Activated CD4-positive, alpha-beta T cell treated with anti-CD3 and anti-CD28 coated beads for 36 hours (primary cell): Measurements from ENCODE around the gene SGIP1. TPM values are rescaled to one million over a fixed set of nuclear protein-coding genes. Genes with fewer than 3 reads are reported as not detected.

Experiments used
- ATAC-seq: fragments of 200-7000 bp; cut with Tn5 transposase; one replicate; pipeline ENCODE4 v1.10.0; 2021; ENCODE audit warnings: mild to moderate bottlenecking, moderate library complexity
- CTCF ChIA-PET: fragments of 350-600 bp; sonication (Branson Sonifier 250); formaldehyde crosslinking; loops from one replicate; lab custom pipeline; 2021; ENCODE audit warnings: antibody characterized with exemption; lab: Charles Lee
- POLR2A ChIA-PET: fragments of 350-600 bp; sonication (Branson Sonifier 250); formaldehyde crosslinking; loops from one replicate; lab custom pipeline; 2021; ENCODE audit warnings: antibody characterized with exemption, inconsistent platforms; lab: Charles Lee
- DNase-seq: peaks from one replicate; pipeline ENCODE4 v3.0.0-alpha.2; 2020
- H3K27ac Mint-ChIP-seq: one replicate; pipeline ENCODE4 v1.8.0; 2021; ENCODE audit warnings: mixed read lengths
- H3K27me3 Mint-ChIP-seq: one replicate; pipeline ENCODE4 v1.8.0; 2021; ENCODE audit warnings: mixed read lengths
- H3K36me3 Mint-ChIP-seq: one replicate; pipeline ENCODE4 v1.8.0; 2021; ENCODE audit warnings: low read depth, mixed read lengths
- H3K4me1 Mint-ChIP-seq: one replicate; pipeline ENCODE4 v1.8.0; 2021; ENCODE audit warnings: mixed read lengths
- H3K4me3 Mint-ChIP-seq: one replicate; pipeline ENCODE4 v1.8.0; 2021; ENCODE audit warnings: mild to moderate bottlenecking, moderate library complexity, mixed read lengths
- H3K9me3 Mint-ChIP-seq: one replicate; pipeline ENCODE4 v1.8.0; 2021; ENCODE audit warnings: low read depth, mixed read lengths
- intact Hi-C, 2 experiments: fragments of 100-400 bp; cut with DNase I in 1 of 2; cut with micrococcal nuclease in 1 of 2; formaldehyde crosslinking; loops; one replicate each; pipeline versions ENCODE4 v1.14.2 to v1.15.1; 2022 to 2024; cut with DNase I, micrococcal nuclease
- total RNA-seq, 2 experiments: library from RNA; stranded (reverse); gene quantifications; one replicate each; pipeline ENCODE4 v1.2.3, GENCODE V29; 2021

The SGIP1 gene
- total RNA-seq, 2 experiments from 2014 or later, result 0.02 to 0.05 TPM

DNA sequence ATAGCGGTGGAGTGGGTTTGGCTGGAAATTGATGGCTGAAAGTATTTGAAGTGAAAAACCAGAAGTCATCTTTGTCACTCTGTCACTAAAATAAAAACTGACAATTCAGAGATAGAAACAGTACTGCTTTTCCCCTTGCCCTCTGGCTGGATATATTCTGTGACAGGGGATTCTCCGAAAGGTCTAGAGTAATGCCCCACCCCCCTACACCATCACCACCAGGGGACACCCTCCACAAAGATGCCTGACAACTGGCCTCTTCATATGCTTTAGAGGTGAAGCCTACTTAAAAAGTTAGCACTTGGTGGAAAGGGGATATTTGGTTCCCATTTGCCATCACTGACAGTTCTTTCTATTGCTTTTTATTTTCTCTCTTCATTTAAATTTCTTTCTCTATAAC, 73.5 kb downstream of the SGIP1 start:
- intact Hi-C loops, result loop anchor here (5.0 kb wide), 1 partner anchor 120 kb away; no protein-coding TSS in a partner anchor
- DNase-seq, result peak; percentile 25
- Mint-ChIP-seq H3K27ac (no peak overlapping the region), H3K36me3 (no peaks in the 10 kb centered on the region), H3K27me3 (peaks cover 12% of the 10 kb centered on the region), H3K9me3 (no peaks in the 10 kb centered on the region), H3K4me3 (no peak overlapping the region), H3K4me1 (no peaks in the 10 kb centered on the region)
- ChIA-PET CTCF (interaction anchor here (1.2 kb wide), 2 partner anchors 11 to 118 kb away, joined by 3 to 4 read pairs; no protein-coding TSS in a partner anchor), POLR2A (no interaction called here)
- ATAC-seq, result no peak

GRCh38 chr1:66613187-66613586, 79.2 kb downstream of the SGIP1 start:
- ATAC-seq, result no peak
- H3K27me3 Mint-ChIP-seq, result peaks cover 9% of the 10 kb centered on the region
- no peaks in the 10 kb centered on the region for H3K36me3 Mint-ChIP-seq
- ChIA-PET POLR2A (no interaction called here), CTCF (interaction anchor here (1.1 kb wide), 1 partner anchor 14 kb away, joined by 3 read pairs; no protein-coding TSS in a partner anchor)
- no peaks in the 10 kb centered on the region for H3K9me3 Mint-ChIP-seq
- H3K4me1 Mint-ChIP-seq, result no peaks in the 10 kb centered on the region
- DNase-seq, result no peak
- H3K4me3 Mint-ChIP-seq, result no peak overlapping the region
- H3K27ac Mint-ChIP-seq, result no peak overlapping the region
- intact Hi-C loops, result no loop called here

DNA sequence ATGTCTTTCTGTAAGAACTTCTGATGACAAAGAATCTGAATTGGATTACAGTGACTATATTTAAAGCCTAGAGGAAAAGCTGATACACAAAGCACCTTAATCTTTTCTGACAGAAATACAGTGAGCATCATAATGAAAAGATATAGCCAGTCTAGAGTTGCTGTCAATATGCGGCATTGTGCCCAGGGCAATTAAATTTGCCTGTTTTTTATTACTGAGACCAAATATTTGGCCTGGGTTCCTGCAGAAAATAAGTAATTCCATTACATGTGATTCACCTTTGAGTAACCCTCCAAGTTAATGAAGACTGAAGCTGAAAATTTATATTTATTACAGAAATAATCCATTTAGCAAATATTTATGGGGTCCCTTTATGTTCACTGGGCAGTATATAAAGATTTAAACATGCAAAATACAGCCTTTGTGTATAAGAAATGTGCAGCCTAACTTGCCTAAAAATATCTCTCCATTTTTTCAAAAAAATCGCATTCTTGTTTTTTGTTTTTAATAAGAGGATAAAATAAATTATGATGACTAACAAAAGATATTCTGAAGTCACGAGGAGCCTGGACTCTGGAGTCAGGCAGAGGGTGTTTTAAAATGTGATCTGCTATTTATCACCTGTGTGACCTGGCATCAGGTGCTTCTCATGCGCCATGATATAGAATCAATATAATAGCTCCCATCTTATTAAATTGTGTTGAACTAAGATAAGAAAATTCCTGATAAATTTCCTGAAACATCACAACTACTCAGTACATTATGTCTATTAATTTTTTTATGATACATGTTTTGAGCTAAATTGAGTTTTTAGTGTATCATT, 83.6 kb downstream of the SGIP1 start:
- Mint-ChIP-seq H3K9me3 (no peaks in the 10 kb centered on the region), H3K4me3 (no peak overlapping the region), H3K4me1 (no peaks in the 10 kb centered on the region), H3K27me3 (peaks cover 2% of the 10 kb centered on the region), H3K27ac (no peak overlapping the region), H3K36me3 (no peaks in the 10 kb centered on the region)
- DNase-seq, result no peak
- intact Hi-C loops, result no loop called here
- ATAC-seq, result no peak
- CTCF ChIA-PET, result interaction anchor here (0.6 to 1.3 kb wide), 3 partner anchors 11 to 29 kb away, joined by 3 to 4 read pairs (median 3); no protein-coding TSS in a partner anchor
- POLR2A ChIA-PET, result no interaction called here

GRCh38 chr1:66618390-66618789, 84.4 kb downstream of the SGIP1 start:
- Mint-ChIP-seq H3K27me3 (no peaks in the 10 kb centered on the region), H3K4me1 (no peaks in the 10 kb centered on the region), H3K36me3 (no peaks in the 10 kb centered on the region), H3K4me3 (no peak overlapping the region), H3K9me3 (no peaks in the 10 kb centered on the region), H3K27ac (no peak overlapping the region)
- ATAC-seq (peak; percentile 84), DNase-seq (no peak)
- POLR2A ChIA-PET, result no interaction called here
- intact Hi-C loops, result no loop called here
- CTCF ChIA-PET, result interaction anchor here (1.2 to 1.3 kb wide), 2 partner anchors 10 to 12 kb away, joined by 3 to 4 read pairs; no protein-coding TSS in a partner anchor

DNA sequence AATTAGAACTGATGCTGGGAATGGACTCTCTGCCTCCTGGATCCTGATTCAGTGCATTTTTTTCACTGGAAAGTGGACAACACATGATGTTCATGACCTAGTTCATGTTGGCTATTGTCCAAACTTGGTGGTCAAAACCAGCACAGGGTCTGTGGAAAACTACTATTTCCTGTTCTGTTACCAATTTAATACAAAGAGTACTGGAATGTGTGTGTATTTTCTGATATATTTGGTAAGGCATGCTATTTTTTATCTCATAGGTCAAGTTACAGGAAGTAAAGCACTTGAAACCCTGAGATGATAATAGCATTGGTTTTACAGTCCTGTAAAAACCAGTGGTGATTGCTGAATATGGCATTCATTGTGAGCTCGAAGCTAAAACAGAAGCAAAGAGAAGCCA, 89.9 kb downstream of the SGIP1 start:
- ChIA-PET CTCF (interaction anchor here (0.6 to 0.7 kb wide), 2 partner anchors 29 to 929 kb away, joined by 3 read pairs; no protein-coding TSS in a partner anchor), POLR2A (no interaction called here)
- peaks cover 15% of the 10 kb centered on the region for H3K4me1 Mint-ChIP-seq
- no peaks in the 10 kb centered on the region for H3K36me3 Mint-ChIP-seq
- peak overlapping the region; percentile 55 for H3K27ac Mint-ChIP-seq
- ATAC-seq (no peak), DNase-seq (no peak)
- intact Hi-C loops, result loop anchor here in 1 of 2 experiments (5.0 to 10.0 kb wide), 2 partner anchors 103 to 379 kb away; no protein-coding TSS in a partner anchor
- H3K4me3 Mint-ChIP-seq, result no peak overlapping the region
- H3K27me3 Mint-ChIP-seq, result peaks cover 3% of the 10 kb centered on the region
- H3K9me3 Mint-ChIP-seq, result no peaks in the 10 kb centered on the region

DNA sequence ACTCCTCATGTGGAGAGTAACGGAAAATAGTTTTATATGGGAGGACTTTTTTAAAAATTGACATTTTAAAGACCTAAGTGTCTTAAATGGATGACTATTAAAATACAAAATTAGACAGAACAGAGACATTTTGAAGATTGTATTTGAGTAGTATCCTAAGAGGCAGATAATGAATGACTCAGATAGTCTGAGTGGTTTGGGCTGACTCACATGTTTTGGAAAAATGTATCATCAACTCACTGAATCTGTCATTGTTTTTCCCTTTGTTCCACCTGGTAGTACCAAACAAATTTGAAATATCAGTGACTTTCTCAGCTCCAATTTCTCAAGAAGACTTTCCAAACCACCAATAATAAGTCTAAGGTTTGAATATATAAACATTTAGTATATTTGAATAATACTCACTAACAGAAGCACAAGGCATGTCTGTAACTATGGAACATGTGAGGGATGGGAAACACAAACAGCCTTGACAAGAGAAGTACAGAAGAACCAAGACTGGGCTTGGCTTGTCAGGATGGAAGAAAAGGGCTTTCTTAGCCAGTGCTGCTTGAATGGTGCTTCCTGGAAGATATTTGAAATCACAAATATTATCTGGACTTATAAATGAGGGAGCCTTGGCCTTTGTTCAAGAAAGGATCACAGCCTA, 90.6 kb downstream of the SGIP1 start:
- CTCF ChIA-PET, result no interaction called here
- POLR2A ChIA-PET, result no interaction called here
- Mint-ChIP-seq H3K4me3 (no peak overlapping the region), H3K36me3 (no peaks in the 10 kb centered on the region), H3K27me3 (peaks cover 3% of the 10 kb centered on the region), H3K27ac (peak overlapping the region; percentile 44), H3K9me3 (no peaks in the 10 kb centered on the region), H3K4me1 (peaks cover 15% of the 10 kb centered on the region)
- no peak for DNase-seq
- ATAC-seq, result peak; percentile 83
- intact Hi-C loops, result loop anchor here in 1 of 2 experiments (5.0 to 10.0 kb wide), 3 partner anchors 47 to 380 kb away; no protein-coding TSS in a partner anchor

DNA sequence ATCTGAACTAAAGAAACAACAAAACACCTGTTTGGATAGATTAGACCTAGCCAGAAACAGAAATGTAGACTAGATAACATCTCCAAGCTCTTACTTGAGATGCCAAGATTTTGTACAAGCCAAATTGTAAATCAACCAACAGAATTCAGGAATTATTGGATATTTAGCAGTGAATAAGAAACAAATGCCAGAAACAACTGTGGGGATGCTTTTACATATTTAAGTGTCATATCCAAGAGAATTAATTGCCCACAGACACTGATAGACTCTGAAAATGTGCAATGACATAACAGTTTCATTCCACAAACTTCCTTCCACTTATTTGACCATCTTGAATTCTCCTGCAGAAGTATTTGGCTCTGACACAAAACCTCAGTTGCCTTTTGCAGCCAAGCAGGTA, 92.3 kb downstream of the SGIP1 start:
- POLR2A ChIA-PET, result interaction anchor here (0.6 kb wide), 1 partner anchor 421 kb away, joined by 3 read pairs; no protein-coding TSS in a partner anchor
- Mint-ChIP-seq H3K36me3 (no peaks in the 10 kb centered on the region), H3K4me1 (peaks cover 15% of the 10 kb centered on the region), H3K4me3 (no peak overlapping the region), H3K9me3 (no peaks in the 10 kb centered on the region), H3K27ac (no peak overlapping the region), H3K27me3 (peaks cover 5% of the 10 kb centered on the region)
- DNase-seq (no peak), ATAC-seq (no peak)
- CTCF ChIA-PET, result no interaction called here
- intact Hi-C loops, result loop anchor here in 1 of 2 experiments (5.0 to 10.0 kb wide), 2 partner anchors 49 to 381 kb away; no protein-coding TSS in a partner anchor

GRCh38 chr1:66628926-66629325, 95.0 kb downstream of the SGIP1 start:
- ATAC-seq, result no peak
- H3K4me1 Mint-ChIP-seq, result peaks cover 13% of the 10 kb centered on the region
- H3K4me3 Mint-ChIP-seq, result no peak overlapping the region
- no peak overlapping the region for H3K27ac Mint-ChIP-seq
- POLR2A ChIA-PET, result interaction anchor here (0.6 kb wide), 1 partner anchor 1368 kb away, joined by 3 read pairs; no protein-coding TSS in a partner anchor
- no peaks in the 10 kb centered on the region for H3K36me3 Mint-ChIP-seq
- CTCF ChIA-PET, result interaction anchor here (0.6 to 1.0 kb wide), 2 partner anchors 10 to 1308 kb away, joined by 3 to 4 read pairs; no protein-coding TSS in a partner anchor
- intact Hi-C loops, result loop anchor here in 1 of 2 experiments (5.0 to 10.0 kb wide), 2 partner anchors 52 to 384 kb away; no protein-coding TSS in a partner anchor
- no peaks in the 10 kb centered on the region for H3K9me3 Mint-ChIP-seq
- peaks cover 5% of the 10 kb centered on the region for H3K27me3 Mint-ChIP-seq
- no peak for DNase-seq

- no peak for ATAC-seq
- Mint-ChIP-seq H3K9me3 (no peaks in the 10 kb centered on the region), H3K27ac (no peak overlapping the region), H3K27me3 (peaks cover 4% of the 10 kb centered on the region), H3K36me3 (no peaks in the 10 kb centered on the region), H3K4me1 (no peaks in the 10 kb centered on the region), H3K4me3 (no peak overlapping the region)
- intact Hi-C loops, result no loop called here
- ChIA-PET CTCF (no interaction called here), POLR2A (interaction anchor here (0.6 kb wide), 1 partner anchor 319 kb away, joined by 3 read pairs; no protein-coding TSS in a partner anchor)
- no peak for DNase-seq
Measured at GRCh38 chr1:66633159-66633558, 99.2 kb downstream of the SGIP1 start.

DNA sequence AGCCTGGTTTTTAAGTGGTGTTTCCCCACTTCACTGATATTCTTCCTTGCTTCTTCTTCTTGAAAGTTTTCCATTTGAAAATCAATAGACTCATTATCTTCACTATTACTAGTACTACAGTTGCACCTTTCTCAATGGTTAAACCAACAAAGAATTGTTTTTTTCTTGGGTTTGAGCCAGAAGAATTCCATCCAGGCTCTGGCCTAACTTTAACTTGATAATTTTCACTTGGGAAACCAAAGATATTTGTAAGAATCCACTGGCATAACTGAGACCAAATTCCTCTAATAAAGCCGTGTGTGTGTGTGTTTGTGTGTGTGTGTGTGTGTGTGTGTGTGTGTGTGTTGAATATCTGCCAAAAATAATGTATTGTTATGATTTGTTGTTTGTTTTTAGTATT, 103.2 kb downstream of the SGIP1 start:
- ATAC-seq, result no peak
- intact Hi-C loops, result no loop called here

DNA sequence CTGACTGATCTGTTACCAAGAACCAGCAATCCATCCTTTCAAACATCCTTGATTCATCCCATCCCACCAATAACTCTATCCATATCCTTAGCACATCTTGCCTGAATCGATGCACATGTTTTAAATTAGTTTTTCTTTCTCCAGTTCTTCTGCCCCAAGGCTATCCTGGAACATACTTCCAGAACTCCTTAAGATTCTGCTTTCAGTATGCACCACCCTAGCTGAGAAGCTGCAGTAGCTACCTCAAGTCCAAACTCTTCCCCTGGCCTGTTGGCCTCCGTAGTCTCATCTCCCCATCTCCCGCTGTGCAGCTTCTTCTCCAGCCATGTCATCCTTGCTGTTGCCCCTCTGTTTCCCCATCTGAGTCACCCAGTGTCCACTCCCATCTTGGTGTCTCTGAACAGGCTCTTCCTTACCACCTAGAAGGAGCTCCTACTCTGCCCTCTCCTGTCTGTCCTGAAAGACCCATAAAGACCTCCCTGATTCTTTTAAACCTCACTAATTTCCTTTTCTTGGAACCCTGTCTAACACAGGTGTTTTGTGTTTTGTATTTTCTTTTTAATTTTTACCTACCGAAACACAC, 108.0 kb downstream of the SGIP1 start:
- H3K9me3 Mint-ChIP-seq, result no peaks in the 10 kb centered on the region
- ATAC-seq (no peak), DNase-seq (no peak)
- no peak overlapping the region for H3K4me3 Mint-ChIP-seq
- H3K27ac Mint-ChIP-seq, result no peak overlapping the region
- H3K36me3 Mint-ChIP-seq, result no peaks in the 10 kb centered on the region
- H3K4me1 Mint-ChIP-seq, result no peaks in the 10 kb centered on the region
- peaks cover 5% of the 10 kb centered on the region for H3K27me3 Mint-ChIP-seq
- intact Hi-C loops, result no loop called here
- POLR2A ChIA-PET, result no interaction called here
- CTCF ChIA-PET, result no interaction called here

More for the DNA sequence above, 103.2 kb downstream of the SGIP1 start:
- Mint-ChIP-seq H3K27me3 (peaks cover 2% of the 10 kb centered on the region), H3K4me3 (no peak overlapping the region), H3K9me3 (no peaks in the 10 kb centered on the region), H3K36me3 (no peaks in the 10 kb centered on the region), H3K4me1 (no peaks in the 10 kb centered on the region), H3K27ac (no peak overlapping the region)
- ChIA-PET POLR2A (no interaction called here), CTCF (no interaction called here)
- DNase-seq, result no peak
